NCI-H82 treated with DMSO at 0.1 percent for 48 hours (cell line): ENCODE results near the gene SPATS2L.
A peak's percentile ranks its signal among the peaks of the same experiment; 100 is the strongest.
"Not testable (repeated sequence)": the region's sequence is repeated elsewhere in the genome, so short reads cannot be mapped to it uniquely, and the experiment has no call there.

Source experiments
- DNase-seq: peaks from one replicate; lab custom pipeline; 2025; ENCODE audit not compliant: unreplicated experiment; lab: John Stamatoyannopoulos, UW

SPATS2L gene

DNA sequence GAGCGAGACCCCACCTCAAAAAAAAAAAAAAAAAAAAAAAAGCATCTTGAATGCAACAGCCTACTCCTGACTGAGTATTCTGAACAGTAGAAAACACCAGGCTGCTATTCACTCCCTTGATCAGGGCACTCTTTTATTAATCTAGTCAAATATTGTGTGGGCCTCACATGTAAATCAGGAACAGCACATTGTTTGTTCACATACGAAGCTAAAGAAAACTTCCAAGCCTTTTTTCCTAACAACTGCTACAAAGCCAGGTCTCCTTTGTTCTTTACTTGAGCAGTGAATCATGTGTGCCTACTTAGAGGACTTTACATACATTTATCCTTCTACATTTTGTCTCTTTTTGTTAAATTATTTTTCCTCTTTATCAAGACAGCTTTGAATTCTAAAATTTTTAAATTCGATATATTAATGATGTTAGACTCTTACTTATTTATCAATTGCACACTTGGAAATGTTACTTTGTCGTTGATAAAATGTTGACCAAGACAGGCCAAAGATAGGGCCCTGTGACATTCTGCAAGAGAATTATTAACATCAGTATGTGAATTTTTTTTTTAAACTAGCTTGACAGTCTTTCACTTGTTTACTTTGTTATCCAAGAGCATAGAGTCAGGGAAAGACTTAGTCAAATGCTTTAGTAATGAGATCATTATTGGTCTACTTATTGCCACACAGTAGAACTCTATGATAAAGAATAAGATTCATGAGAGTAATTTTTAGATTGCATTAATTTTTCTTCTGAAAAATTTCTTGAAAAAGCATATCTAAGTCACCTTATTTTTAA lies 13.2 kb downstream of the SPATS2L start:
- no peak for DNase-seq

DNA sequence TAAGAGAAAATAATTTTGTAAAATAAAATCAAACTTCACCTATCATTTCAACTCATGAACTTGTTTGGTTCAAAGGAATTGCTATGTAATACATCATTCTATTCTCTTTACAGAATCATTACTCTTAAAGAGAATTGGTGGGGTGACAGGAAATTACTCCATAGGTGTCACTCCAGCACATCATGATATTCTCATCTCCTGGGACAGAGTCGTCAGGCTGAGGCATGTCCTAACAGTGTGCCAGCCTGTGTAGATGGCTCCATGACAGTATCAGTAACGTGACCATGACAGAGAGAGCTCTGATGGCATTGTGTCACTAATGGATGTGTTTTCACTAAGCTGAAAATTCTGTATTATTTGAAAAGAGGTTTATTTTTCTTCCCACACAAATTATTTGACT lies 13.9 kb downstream of the SPATS2L start:
- no peak for DNase-seq

DNA sequence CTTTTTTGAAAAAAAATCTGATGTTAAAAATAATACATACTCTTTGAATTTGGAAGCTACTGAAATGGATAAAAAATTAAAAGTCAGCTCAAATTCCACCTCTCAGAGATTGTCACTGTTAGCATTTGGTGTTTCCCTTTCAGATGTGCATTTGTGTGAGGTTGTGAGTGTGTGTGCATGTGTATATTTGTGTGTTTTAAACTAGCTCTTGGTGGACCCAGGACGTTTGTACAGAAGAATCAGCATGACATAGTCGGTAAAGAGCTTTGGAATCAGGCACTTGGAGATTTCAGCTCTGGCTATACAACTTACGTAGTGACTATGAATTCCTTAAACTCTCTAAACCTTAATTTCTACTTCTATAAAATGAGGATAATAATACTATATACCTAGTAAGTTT lies 14.5 kb downstream of the SPATS2L start:
- no peak for DNase-seq

DNA sequence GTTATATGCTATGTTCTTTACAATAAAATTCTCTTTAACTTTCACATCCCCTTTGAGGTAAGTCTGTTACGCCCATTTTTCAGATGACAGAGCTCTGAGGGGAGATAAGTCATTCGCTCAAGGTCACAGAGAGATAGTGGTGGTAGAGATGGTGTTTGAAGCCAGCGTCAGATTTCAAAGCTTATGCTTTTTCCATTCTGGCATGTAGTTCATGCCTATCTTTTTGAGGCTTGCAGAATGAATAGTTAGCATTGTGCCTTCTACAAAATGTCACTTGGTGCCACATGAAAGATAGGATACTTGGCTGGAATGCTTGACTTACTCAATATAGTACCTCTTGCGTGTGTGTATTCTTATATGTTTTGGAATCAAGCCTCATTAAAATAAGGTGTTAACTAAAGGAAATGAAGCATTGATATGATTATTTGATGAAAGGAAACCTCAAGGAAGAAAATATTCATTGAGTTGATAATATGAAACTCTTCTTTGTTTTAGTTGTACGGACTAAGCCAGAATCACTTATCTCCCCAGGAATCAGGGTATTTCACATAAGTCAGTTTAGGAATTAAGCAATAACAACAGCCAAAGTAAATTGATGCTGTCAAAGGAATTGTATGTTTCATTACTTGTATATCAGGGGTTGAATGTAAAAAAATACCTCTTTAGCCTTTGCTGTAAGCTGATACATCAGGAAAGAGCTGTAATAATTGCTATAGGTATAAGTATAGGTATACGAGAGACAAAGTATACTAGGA lies 15.5 kb downstream of the SPATS2L start:
- no peak for DNase-seq

DNA sequence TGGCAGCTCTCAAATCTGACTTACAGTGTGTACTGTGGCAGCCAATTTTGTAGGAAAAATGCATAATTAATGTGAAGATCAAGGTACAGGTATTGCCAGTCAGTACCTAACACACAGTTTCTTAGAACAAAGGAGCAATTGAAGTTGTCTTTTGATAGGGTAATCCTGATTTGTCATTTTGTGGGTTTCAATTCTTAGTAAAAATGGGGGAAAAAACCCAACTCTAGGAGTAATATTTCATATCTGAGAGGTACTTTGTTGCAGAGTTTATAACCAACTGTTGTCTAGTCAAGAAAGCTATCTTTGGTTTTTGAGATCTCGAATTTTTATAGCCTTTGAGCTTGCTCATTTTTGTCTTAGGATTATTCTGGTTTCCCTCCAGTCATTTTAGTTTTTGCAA lies 16.1 kb downstream of the SPATS2L start:
- no peak for DNase-seq

DNA sequence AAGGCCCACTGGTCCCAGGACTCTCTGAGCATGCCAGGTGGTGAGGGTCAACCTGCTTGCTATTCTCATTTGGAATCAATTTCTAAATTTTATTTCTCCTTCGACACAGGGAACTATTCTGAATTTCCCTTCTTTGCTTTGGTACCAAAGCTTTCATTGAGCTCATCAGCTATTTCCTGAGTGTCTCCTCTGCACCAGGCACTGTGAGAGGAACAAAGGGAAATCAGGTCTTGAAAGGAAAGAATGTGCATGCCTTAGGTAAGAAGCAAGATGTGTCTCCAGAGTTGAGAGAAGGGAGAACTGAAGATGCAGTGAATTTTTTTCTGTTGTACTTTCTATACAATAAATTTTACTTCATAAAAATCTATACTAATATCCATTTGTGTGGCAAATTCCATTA lies 17.9 kb downstream of the SPATS2L start:
- no peak for DNase-seq

DNA sequence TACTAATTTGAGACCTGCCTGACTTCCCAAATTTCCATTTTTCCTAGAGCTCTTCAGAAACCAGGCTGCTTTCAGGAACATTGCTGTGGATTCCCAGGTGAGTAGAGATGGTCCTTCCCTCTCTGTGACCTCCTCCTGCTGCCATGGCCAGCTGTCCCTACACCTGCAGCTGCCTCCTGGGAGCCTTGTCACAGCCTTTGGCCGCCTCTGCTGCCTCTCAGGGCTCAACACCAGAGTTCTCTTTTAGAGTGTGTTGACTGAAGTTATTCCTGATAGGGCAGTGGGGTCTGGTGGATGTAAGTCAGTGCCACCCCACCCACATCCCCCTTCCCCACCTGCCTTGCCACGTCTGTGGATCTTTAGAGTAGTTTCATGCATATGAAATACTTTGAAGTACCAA lies 22.9 kb downstream of the SPATS2L start:
- no peak for DNase-seq

DNA sequence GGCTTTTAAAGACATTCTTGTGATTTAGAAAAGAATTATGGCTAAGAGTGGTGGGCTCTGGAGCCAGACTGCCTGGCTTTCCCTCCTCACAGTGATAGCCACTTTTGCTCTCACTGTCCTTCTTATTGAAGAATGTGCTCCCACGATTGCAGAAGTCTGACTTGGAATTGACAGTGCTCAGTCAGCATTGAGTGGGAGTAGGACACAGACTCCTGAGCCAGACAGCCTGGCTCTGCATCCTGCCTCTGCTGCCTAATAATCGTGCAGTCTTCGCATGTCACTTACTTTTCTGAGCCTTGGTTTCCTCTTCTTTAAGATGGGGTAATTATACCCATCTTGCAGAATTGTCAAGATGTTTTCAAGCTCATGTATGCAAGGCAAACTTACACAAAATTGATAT lies 23.3 kb downstream of the SPATS2L start:
- DNase-seq, result no peak

DNA sequence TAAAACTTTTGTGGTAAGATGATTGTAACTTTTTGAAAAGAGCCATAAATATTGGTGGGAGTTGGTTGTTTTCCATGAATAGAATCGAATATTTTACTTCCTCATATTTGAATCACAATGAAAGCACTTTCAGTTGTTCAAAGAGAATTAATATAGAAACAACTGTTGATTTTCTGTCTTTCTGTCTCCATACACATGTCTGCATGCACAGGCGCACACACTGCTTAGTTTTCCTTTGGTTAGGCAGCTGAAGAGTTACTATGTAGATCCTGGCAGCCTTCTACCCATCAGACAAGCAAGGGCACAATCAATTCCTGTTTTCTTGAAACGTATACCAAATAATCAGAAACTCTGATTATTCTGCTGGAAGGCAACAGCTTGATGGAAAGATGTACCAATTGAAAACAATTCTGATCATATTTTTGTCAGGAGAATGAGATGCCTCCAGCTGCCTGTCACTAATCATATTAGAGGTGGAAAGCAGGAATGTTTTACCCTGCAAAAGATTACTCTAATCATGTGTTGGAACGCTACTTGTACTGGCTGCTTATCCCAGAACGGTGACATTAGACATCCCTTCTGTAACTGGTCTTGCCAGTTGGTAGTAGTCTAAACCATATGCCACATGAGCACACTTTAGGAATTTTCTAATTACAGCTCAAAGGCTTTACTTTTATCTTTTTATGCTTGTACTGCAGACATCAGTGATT lies 24.0 kb downstream of the SPATS2L start:
- peak; percentile 93 for DNase-seq

DNA sequence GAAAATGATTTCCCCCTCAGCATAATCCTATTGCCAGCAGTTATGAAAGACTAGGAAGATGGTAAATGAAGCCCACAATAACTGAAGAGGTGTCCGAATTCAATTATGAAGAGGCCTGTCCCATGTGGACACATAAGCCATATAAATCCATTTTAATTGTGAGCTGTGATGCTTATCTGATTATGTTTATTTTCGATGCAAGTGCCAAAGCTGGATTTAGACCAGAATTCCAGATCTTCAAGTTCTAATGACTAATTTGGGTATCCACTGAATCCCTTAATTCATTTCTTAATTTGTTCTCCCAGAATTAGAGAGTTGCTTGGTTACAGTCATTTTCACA lies 24.5 kb downstream of the SPATS2L start:
- no peak for DNase-seq

DNA sequence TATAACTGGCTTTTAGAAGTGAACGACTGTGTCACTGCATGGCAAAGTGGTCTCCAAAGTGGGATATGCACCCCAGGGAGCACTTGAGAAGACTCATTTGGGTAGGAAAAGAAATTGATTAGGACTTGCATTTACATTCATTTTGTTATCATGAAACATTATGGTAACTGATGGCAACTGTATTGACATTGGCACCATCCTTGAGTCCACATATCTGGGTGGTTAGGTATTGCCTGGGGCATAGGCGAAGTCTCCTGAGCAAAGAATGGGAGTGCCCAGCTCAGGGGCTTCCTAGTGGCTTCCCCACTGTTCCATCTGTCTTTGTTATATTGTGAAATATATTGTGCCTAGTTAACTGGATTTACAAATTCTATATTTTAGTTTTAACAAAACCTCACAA lies 29.2 kb downstream of the SPATS2L start:
- DNase-seq, result no peak

DNA sequence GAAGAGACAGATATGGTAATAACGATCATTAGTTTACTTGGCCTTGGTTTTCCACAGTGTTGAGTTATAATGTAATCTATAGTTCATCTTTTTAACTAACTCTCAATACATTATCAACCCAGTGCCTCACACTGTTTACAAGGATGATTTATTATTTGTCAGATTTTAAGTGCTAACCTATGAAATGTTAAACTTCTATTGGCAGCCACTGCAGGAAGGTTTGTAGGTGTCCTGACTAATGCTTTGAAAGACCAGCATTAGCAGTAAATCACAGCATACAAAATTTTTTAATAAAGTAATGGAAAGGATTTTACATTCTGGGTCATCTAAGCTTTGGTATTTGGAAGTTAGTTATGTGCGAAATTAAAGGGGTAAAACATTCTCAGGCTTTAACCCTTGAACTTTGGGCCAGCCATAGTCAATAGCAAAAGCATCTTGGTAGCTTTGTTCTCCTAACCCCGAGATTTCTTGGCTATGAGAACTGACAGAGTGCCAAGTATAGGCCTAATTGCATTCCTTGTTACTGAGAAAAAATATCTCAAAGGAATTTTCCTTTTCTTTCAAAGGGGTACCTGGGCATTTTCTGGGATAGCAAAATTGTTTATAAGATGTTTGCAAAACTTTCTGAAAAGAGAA lies 30.6 kb downstream of the SPATS2L start:
- DNase-seq, result no peak

DNA sequence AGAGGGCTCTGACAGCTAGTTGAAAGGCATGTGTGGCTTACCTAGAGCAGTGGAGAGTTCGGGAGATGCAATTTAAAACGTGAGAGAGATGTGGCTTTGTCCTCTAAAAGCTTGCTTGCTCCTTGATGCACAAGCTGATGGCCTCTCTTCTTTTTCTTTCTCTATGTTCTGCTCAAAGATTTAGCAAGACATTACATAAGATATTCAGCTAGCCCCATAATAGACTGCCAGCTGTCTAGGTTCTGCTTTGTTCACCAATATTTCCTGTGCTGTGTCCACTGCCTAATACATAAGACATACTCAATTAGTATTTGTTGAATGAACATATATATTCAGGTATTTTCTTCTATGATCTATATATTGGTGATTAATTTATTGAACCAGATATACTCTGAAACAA lies 31.1 kb downstream of the SPATS2L start:
- DNase-seq, result no peak

DNA sequence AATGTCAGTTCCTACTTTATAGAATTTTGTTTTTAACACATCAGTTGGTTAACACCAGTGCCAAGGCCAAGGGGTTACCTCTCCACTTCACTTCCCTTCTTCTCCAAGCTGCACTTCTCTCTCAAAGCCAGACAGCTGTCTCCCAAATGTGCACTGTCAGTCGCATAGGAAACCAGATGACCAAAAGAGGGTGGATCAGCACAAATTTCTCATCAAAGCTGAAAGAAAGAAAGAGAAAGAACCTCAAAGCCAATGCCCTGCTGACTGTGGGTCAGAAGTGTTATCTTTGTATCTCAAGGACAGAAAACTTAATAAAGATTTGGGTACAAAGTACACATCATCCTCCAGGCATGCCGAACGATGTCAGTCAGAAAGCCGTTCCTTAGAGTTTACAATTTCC lies 32.2 kb downstream of the SPATS2L start:
- no peak for DNase-seq

DNA sequence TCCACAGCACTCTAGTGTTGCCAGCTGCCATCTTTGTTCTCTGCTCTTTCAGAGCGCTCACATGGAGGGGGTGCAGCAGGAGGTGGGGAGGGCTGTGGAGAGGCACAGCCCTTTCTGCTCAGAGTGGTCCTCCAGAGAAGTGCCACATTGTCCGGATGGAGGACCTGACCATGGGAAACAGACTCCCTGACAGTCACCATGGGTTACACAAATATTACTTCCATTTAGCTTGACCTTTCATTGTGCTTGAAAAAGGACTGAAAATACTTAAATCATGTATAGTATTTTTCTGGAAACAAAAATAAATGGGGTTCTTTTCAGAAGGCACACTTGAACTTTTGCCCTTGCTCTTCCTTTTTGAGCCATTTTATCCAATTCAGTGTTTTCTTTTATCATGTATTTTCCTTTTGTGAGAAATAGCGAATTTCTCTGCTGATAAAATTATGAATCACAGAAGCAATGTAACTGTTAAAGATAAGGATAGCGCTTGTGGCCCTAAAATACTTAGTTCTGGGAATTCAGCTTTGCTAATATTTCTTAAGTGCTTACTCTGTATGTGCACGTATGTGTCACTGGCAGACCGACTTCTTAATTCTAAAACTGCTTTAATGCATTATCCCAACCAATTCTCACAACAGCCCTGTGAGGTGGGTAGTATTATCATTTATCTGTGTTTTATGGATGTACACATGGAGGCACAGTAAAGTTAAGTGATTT lies 34.2 kb downstream of the SPATS2L start:
- no peak for DNase-seq

DNA sequence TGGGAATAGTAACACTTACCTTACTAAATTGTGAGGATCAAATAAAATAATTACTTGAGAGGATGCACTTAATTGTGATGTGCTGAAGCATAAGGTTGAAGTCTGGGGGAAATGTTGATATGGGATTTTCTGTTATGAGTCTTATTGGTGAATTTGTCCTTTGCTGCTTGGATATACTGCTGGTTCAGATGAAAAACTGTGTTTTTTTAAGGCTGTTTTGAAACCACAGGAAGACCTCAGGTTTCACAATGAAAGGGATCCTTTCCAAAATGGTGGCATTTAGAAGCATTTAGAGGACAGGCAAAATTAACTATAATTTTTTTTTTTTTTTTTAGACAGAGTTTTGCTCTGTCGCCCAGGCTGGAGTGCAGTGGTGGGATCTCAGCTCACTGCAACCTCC lies 34.9 kb downstream of the SPATS2L start:
- DNase-seq, result no peak

DNA sequence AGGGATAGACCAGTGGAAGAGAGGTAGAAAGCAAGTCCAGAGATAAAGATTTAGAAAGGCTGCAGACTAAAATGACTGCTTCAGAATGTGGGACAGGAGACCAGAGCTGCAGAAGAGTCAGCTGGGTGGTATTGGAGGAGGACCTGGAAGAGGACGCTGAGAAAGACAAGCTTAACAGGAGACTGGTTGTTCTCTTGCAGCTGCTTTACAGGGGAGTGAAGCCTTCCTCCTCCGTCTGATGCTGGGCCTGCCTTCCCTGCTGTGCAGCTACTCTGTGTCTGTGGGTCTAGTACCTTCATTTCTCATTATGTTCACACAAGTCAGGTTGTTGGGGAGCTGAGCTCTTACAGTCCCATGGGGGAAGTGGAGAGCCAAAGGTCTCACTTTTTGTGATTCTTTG lies 35.7 kb downstream of the SPATS2L start:
- no peak for DNase-seq

DNA sequence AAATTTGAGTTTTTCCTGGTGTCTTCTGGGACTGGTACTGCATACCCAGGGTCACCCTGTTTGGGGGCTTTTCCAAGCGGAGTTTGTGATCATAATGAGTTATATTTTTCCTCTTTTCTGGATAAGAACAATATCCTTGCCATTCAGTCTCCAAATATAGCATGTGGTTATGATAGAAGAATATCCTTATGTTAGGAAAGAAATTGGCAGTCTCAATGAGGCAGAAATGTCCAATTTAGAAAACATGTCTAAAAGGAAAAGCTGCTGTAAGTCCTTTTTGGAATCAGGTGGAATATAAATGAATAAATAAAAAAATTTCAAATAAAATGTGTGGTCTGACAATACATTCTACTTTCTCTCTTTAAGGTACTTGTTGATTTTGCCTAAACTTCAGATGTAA lies 36.2 kb downstream of the SPATS2L start:
- DNase-seq, result no peak

DNA sequence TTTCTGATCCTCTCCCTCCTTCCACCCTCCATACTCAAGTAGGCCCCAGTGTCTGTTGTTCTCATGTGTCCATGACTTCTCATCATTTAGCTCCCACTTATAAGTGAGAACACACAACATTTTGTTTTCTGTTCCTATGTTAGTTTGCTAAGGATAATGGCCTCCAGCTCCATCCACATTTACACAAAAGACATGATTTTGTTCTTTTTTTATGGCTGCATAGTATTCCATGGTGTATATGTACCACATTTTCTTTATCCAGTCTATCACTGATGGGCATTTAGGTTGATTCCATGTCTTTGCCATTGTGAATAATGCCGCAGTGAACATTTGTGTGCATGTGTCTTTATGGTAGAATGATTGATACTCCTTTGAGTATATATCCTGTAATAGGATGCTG lies 37.7 kb downstream of the SPATS2L start:
- DNase-seq, result not testable (repeated sequence)

DNA sequence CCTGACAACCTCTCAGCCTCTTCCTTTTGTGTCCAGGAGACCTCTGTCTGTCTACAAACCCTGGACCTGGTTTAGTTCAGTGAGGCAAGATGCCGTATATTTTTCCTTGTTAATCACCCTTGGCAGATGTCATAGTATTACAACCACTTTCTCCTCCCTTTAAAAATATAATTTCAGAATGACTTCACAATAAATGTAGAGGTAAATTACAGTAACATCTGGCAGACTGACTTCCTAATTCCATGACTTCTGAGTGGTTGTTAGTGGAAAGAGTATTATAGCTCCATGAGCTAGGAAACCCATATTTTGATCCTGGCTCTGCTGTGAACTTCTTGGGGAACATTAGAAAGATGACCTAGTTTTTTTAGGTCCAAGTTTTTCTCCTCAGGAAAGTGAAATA lies 39.5 kb downstream of the SPATS2L start:
- no peak for DNase-seq

DNA sequence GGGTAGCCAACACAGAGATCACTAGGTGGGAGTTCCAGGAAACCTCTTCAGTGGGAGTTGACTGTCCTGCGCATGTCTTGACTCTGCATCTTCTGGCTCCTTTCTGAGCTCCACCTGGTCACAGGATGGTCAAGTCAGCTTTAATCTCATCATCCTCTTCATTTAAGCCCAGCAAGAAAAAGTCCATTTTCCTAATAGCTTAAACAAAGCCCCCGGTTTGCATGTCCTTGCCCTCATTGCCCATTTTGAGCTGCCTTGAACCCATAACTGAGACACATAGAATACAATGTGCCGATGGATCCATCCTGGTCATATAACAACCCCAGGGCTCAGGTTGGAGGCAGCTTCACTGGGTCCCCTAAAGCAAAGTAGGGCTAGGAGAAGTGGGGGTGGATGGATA lies 40.8 kb downstream of the SPATS2L start:
- DNase-seq, result no peak
